Uterus (tissue), 2 donors: ENCODE data around the gene NFRKB.

Source experiments
- CTCF ChIP-seq, 4 experiments: fragments of 200-600 bp in 2 of 4; fragments of 450-650 bp in 2 of 4; sonication (generic) in 2 of 4; IDR thresholded peaks; one replicate each; pipeline ENCODE4 v1.5.1; 2016 to 2019; ENCODE audit warnings: antibody characterized with exemption in 4 of 4, mild to moderate bottlenecking in 2 of 4, moderate library complexity in 1 of 4
- POLR2A ChIP-seq, 2 donors: fragments of 450-650 bp; IDR thresholded peaks; one replicate each; pipeline ENCODE4 v1.6.1; 2016; ENCODE audit warnings: antibody characterized with exemption in 2 of 2, mild to moderate bottlenecking in 1 of 2, moderate library complexity in 1 of 2

- TF ChIP-seq CTCF (IDR thresholded peaks at IDR 0.05) (no peak), POLR2A (IDR thresholded peaks at IDR 0.05) (no peak)
These were observed 10.0 kb downstream of the NFRKB start for GRCh38 chr11:129885381-129885780.
